Small intestine (tissue), 7 donors: Measurements from ENCODE around the gene CDH13. TPM values are rescaled to one million over a fixed set of nuclear protein-coding genes. Genes with fewer than 3 reads are reported as not detected.

Experiments
- DNase-seq, 2 donors: peaks; one replicate each; pipeline versions ENCODE4 v3.0.0 to v3.0.0-alpha.2; 2013
- FAIRE-seq: peaks from 2 replicates; lab custom pipeline; 2012; peaks lifted over from hg19 to GRCh38; lab: Jason Lieb, UNC
- H3K27ac ChIP-seq, 3 donors: one replicate each; pipeline ENCODE4 v1.5.1; 2013; ENCODE audit warnings: low read length in 2 of 3, mild to moderate bottlenecking in 2 of 3, control low read depth in 1 of 3, inconsistent platforms in 1 of 3, low read depth in 1 of 3, moderate library complexity in 1 of 3
- H3K27me3 ChIP-seq, 3 donors: one replicate each; pipeline ENCODE4 v1.6.1; 2013; ENCODE audit warnings: low read length in 3 of 3, inconsistent platforms in 1 of 3; ENCODE audit not compliant: control insufficient read depth in 3 of 3, insufficient read depth in 3 of 3
- H3K36me3 ChIP-seq, 3 donors: one replicate each; pipeline ENCODE4 v1.6.1; 2013; ENCODE audit warnings: low read length in 3 of 3, inconsistent platforms in 1 of 3, low read depth in 1 of 3, mild to moderate bottlenecking in 1 of 3, moderate library complexity in 1 of 3; ENCODE audit not compliant: control insufficient read depth in 3 of 3, insufficient read depth in 2 of 3
- H3K4me1 ChIP-seq, 3 donors: one replicate each; pipeline ENCODE4 v1.6.1; 2013; ENCODE audit warnings: low read length in 2 of 3, inconsistent platforms in 1 of 3, low read depth in 1 of 3, mild to moderate bottlenecking in 1 of 3, moderate library complexity in 1 of 3; ENCODE audit not compliant: control insufficient read depth in 3 of 3, insufficient read depth in 2 of 3
- H3K4me3 ChIP-seq, 3 donors: one replicate each; pipeline ENCODE4 v1.5.1; 2013; ENCODE audit warnings: low read length in 3 of 3, control low read depth in 1 of 3, inconsistent platforms in 1 of 3, low read depth in 1 of 3, mild to moderate bottlenecking in 1 of 3, moderate library complexity in 1 of 3
- H3K9me3 ChIP-seq, 2 donors: one replicate each; pipeline ENCODE4 v1.6.1; 2013; ENCODE audit warnings: low read depth in 1 of 2, low read length in 1 of 2; ENCODE audit not compliant: control insufficient read depth in 2 of 2, insufficient read depth in 1 of 2
- WGBS, 3 donors: extraction: QIAGEN DNeasy Blood & Tissue Kit; methylation state at CpG; one replicate each; pipeline ENCODE4 v1.1.7; 2013; 5-methylcytosine and 5-hydroxymethylcytosine counted together
- polyA plus RNA-seq, 4 donors: library from polyadenylated mRNA; stranded (reverse) in 3 of 4; unstranded in 1 of 4; fragments of 200-250 nt in 3 of 4; fragments of 120-200 nt in 1 of 4; gene quantifications; one replicate each; pipeline versions ENCODE4 v1.2.1 to v1.2.3, GENCODE V29; 2013
- donor health status: healthy with polysubstance abuse.
- donor health status: control.
- donor health status: control.
- donor health status: Bipolar disorder and iron deficiency.
- donor health status: healthy.

Gene CDH13
- polyA plus RNA-seq, 4 donors = 0.27 to 15.0 (median 2.9) TPM; not detected in 1

GRCh38 chr16:83318390-83318789, 691.6 kb downstream of the CDH13 start:
- FAIRE-seq (no peak), DNase-seq (no peak)
- no peaks in the 10 kb centered on the region for H3K36me3 ChIP-seq
- H3K4me1 ChIP-seq = no peaks in the 10 kb centered on the region
- 73 to 87% (median 80%) methylated on average over 7 of the region's 7 CpGs for WGBS, 3 donors
- H3K9me3 ChIP-seq = no peaks in the 10 kb centered on the region
- no peak overlapping the region for H3K4me3 ChIP-seq
- no peak overlapping the region for H3K27ac ChIP-seq
- no peaks in the 10 kb centered on the region for H3K27me3 ChIP-seq

GRCh38 chr16:83328936-83329335, 702.2 kb downstream of the CDH13 start:
- WGBS, 3 donors = 73 to 91% (median 88%) methylated on average over 3 of the region's 3 CpGs
- no peaks in the 10 kb centered on the region for H3K36me3 ChIP-seq
- no peak for FAIRE-seq

GRCh38 chr16:83329441-83329840, 702.7 kb downstream of the CDH13 start:
- H3K9me3 ChIP-seq = no peaks in the 10 kb centered on the region
- H3K4me3 ChIP-seq = no peak overlapping the region
- H3K4me1 ChIP-seq = no peaks in the 10 kb centered on the region
- H3K27me3 ChIP-seq = no peaks in the 10 kb centered on the region
- no peaks in the 10 kb centered on the region for H3K36me3 ChIP-seq
- FAIRE-seq (no peak), DNase-seq (no peak)
- no peak overlapping the region for H3K27ac ChIP-seq
- WGBS, 3 donors = 69 to 76% (median 75%) methylated on average over 7 of the region's 7 CpGs

More at GRCh38 chr16:83328936-83329335, 702.2 kb downstream of the CDH13 start:
- no peak for DNase-seq
- Histone ChIP-seq H3K27me3 (no peaks in the 10 kb centered on the region), H3K9me3 (no peaks in the 10 kb centered on the region), H3K4me1 (no peaks in the 10 kb centered on the region), H3K4me3 (no peak overlapping the region), H3K27ac (no peak overlapping the region)

- H3K9me3 ChIP-seq = no peaks in the 10 kb centered on the region
- H3K4me3 ChIP-seq = no peak overlapping the region
- no peaks in the 10 kb centered on the region for H3K27me3 ChIP-seq
- no peak overlapping the region for H3K27ac ChIP-seq
- H3K4me1 ChIP-seq = no peaks in the 10 kb centered on the region
- FAIRE-seq (no peak), DNase-seq (no peak)
- 64 to 71% (median 67%) methylated on average over 2 of the region's 2 CpGs for WGBS, 3 donors
- H3K36me3 ChIP-seq = no peaks in the 10 kb centered on the region
Measured at GRCh38 chr16:83330251-83330650, 703.5 kb downstream of the CDH13 start.

GRCh38 chr16:83335076-83335475, 708.3 kb downstream of the CDH13 start:
- no peak for FAIRE-seq
- no peaks in the 10 kb centered on the region for H3K36me3 ChIP-seq
- no peaks in the 10 kb centered on the region for H3K4me1 ChIP-seq
- 42 to 61% (median 46%) methylated on average over 2 of the region's 2 CpGs for whole genome bisulfite sequencing, 3 donors
- H3K4me3 ChIP-seq = no peak overlapping the region
- H3K9me3 ChIP-seq = no peaks in the 10 kb centered on the region
- no peak overlapping the region for H3K27ac ChIP-seq
- DNase-seq = no peak
- no peaks in the 10 kb centered on the region for H3K27me3 ChIP-seq

- FAIRE-seq = no peak
- WGBS, 3 donors = 72 to 81% (median 77%) methylated on average over 3 of the region's 3 CpGs
Measured at GRCh38 chr16:83336603-83337002, 709.8 kb downstream of the CDH13 start.

GRCh38 chr16:83338138-83338537, 711.4 kb downstream of the CDH13 start:
- Histone ChIP-seq H3K36me3 (no peaks in the 10 kb centered on the region), H3K4me3 (no peak overlapping the region), H3K9me3 (no peaks in the 10 kb centered on the region), H3K27ac (no peak overlapping the region), H3K4me1 (no peaks in the 10 kb centered on the region), H3K27me3 (no peaks in the 10 kb centered on the region)
- 82 to 94% (median 86%) methylated on average over 3 of the region's 3 CpGs for WGBS, 3 donors
- DNase-seq = no peak
- no peak for FAIRE-seq

More at GRCh38 chr16:83336603-83337002, 709.8 kb downstream of the CDH13 start:
- H3K36me3 ChIP-seq = no peaks in the 10 kb centered on the region
- H3K4me3 ChIP-seq = no peak overlapping the region
- DNase-seq = no peak
- no peaks in the 10 kb centered on the region for H3K4me1 ChIP-seq
- no peaks in the 10 kb centered on the region for H3K9me3 ChIP-seq
- no peaks in the 10 kb centered on the region for H3K27me3 ChIP-seq
- H3K27ac ChIP-seq = no peak overlapping the region

- WGBS, 3 donors = 55 to 75% (median 58%) methylated on average over 2 of the region's 2 CpGs
- Histone ChIP-seq H3K4me1 (no peaks in the 10 kb centered on the region), H3K4me3 (no peak overlapping the region), H3K27me3 (no peaks in the 10 kb centered on the region), H3K9me3 (no peaks in the 10 kb centered on the region), H3K27ac (no peak overlapping the region), H3K36me3 (no peaks in the 10 kb centered on the region)
- DNase-seq (no peak), FAIRE-seq (no peak)
Measured at GRCh38 chr16:83338941-83339340, 712.2 kb downstream of the CDH13 start.

GRCh38 chr16:83343935-83344366, 717.2 kb downstream of the CDH13 start:
- Histone ChIP-seq H3K9me3 (no peaks in the 10 kb centered on the region), H3K4me1 (no peaks in the 10 kb centered on the region), H3K4me3 (no peak overlapping the region), H3K36me3 (no peaks in the 10 kb centered on the region), H3K27ac (no peak overlapping the region), H3K27me3 (no peaks in the 10 kb centered on the region)
- 69 to 83% (median 73%) methylated on average over 8 of the region's 8 CpGs for WGBS, 3 donors
- DNase-seq = no peak
- FAIRE-seq = no peak
